GM21447 (cell line): ENCODE data around the gene HDAC4.

Source experiments
- ATAC-seq: cut with Tn5 transposase; IDR thresholded peaks from one replicate; pipeline ENCODE4 v1.9.1; 2021; ENCODE audit not compliant: unreplicated experiment

HDAC4 gene

DNA sequence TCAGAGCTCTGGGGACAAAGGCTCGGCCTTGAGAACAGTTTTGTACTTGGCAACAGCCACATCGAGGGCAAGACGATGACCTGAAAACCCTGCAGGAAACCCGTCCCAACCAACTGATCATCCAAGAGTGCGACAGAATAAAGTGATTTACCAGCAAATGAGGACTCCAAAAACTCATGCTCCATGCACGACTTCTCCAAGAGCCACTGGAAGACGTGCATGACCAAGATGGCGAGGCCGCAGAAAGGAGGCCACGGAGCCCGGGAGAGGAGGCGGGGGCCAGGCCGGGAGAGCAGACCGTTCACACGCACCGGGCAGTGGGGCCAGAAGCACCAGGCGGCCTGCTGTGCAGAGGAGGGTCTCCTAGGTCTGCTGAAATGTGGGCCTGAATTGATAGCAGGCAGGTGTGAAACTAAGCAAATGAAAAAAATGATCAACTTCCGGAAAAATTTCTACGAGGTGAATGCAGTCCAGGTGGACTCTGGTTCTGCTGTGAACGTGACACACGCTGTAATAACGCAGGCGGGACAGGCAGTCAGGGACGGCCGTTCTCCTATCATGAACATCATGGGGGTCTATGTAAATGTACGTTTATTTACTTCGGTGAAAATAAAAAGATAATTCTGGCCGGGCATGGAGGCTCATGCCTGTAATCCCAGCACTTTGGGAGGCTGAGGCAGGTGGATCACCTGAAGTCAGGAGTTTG is 252.2 kb downstream of the HDAC4 start:
- ATAC-seq = no peak

DNA sequence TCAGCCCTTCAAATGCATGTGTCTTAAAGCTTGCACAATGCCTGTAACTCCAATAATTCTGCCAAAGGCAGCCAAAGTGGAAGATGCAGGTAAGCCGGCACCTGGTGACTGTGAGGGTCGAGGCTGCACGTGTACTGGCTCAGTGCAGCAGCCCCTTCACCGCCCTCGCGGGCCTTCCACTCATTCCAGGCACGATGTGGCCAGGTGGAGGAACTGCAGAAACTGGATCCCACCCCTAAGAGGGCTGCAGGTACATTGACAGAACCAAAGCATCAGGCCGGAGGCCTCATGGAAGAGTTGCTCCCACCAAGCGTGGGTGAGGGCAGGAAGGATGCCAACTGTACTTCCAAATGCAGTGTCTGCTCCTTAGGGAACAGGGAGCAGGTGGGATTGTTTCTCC is 253.4 kb downstream of the HDAC4 start:
- ATAC-seq = no peak

DNA sequence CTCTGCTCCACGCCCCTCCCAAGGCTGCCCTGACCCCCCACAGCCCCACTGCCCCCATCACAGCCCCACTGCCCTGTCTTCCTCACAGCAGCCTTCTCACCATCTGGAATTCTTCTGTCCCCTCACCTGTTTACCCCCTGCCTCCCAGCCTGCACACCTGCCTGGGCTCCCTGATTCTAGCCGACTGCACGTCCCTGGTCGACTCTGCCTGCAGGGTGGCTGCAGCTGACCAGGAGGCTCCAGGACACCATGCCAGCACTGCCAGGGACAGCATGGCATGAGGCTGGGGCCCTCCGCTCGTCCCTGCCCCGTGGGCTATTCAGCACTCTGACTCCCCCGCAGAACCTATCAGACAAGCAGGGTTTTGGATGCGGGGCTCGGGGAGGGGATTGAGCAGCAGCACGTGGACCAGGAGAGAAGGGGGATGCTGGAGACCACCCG is 254.1 kb downstream of the HDAC4 start:
- no peak for ATAC-seq

GRCh38 chr2:239146011-239146641 is 254.7 kb downstream of the HDAC4 start:
- ATAC-seq = no peak

DNA sequence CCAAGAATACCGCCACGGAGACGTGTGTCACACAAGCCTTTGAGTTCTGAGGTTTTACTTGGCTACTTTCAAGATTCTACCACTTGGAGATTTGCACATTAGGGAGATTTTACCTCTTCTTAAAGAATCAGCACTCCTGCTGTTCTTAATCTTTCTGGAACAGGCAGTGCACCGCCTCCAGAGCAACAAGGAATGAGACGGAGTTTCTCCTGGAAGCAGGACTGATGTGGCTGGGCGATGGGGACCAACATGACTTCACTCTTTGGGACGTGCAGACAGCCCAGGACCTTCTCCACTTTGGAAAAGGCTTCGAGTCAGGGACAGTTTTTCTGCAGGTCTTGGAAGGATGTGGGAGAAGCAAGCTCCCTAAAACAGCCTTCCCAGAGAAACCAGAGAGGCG is 255.2 kb downstream of the HDAC4 start:
- no peak for ATAC-seq

GRCh38 chr2:239145106-239145505 is 255.7 kb downstream of the HDAC4 start:
- ATAC-seq = no peak

- no peak for ATAC-seq
These were observed 256.2 kb downstream of the HDAC4 start for GRCh38 chr2:239144713-239144999.

DNA sequence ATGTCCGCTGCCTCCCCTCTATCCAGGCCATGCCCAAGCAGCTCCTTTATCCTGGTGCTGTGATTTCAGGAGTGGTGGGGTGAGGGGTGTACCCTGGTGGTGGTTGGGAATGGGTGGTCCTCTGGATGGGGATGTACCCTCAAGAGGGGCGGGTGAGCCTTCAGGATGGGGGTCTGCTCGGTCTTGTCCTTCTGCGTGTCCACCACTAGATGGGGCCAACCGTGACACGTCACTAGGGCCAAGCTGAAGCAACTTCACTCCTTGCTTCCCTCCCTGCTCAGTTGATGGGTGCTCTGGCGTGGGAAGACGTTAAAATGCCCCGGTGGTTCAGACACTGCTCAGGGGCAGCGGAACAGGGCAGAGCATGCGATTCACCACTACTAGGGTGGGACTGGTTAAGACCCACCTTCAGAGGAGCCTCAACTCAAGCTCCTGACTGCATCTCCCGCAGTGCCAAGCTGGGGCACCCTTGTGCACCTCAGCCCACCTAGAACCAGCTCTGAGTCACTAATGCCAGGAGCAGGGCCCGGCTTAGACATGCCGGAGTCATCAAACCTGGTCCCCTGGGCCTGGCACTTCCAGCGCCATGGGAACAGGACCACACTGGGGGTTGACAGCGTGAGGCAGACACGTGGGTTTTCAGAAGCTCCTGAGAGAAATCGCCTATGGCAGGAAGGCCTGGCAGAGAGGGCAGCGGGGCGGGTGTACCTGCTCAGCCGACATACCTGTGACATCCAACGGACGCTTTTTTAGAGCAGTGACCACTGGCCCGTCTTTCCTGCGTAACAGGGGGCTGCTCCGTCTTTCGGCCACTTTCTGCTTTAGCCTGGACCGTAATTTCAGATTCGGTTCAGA is 256.7 kb downstream of the HDAC4 start:
- ATAC-seq = no peak

DNA sequence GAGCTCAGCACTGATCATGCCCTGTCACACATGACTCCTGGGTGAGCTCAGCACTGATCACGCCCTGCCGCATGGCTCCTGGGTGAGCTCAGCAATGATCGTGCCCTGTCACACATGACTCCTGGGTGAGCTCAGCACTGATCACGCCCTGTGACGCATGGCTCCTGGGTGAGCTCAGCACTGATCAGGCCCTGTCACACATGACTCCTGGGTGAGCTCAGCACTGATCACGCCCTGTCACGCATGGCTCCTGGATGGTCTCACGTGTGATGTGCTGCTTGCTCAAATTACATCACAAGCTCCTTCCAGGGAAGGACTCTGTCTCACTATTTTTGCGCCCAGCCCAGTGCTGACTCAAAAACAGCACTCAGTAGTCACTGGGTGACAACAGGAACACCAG is 258.0 kb downstream of the HDAC4 start:
- ATAC-seq = no peak

- ATAC-seq = no peak
These were observed 258.5 kb downstream of the HDAC4 start for GRCh38 chr2:239142296-239142695.

- no peak for ATAC-seq
These were observed 259.6 kb downstream of the HDAC4 start for GRCh38 chr2:239141021-239141760.

GRCh38 chr2:239140346-239141020 is 260.3 kb downstream of the HDAC4 start:
- no peak for ATAC-seq

GRCh38 chr2:239139566-239139965 is 261.3 kb downstream of the HDAC4 start:
- no peak for ATAC-seq

DNA sequence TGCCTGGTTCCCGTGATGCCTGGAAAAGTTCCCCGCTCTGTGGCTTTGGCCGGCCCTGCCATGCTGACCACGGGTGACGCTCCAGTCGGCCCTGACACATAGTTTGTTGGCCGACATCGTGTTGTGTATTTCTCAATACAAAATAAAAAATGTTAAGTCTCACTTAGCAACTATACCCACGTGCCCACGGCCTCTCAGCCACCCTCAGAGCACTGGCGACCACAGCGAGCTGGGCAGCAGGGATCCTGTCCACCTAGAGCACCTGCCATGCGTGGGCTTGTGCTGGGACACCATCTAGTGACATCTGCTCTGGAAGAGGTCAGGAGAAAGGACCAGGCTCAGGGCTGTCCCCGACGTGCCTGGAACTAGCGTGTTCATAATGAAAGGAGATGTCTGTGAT is 261.7 kb downstream of the HDAC4 start:
- no peak for ATAC-seq

- no peak for ATAC-seq
These were observed 262.2 kb downstream of the HDAC4 start for GRCh38 chr2:239138610-239139009.

GRCh38 chr2:239137898-239138283 is 262.9 kb downstream of the HDAC4 start:
- no peak for ATAC-seq

GRCh38 chr2:239137165-239137897 is 263.5 kb downstream of the HDAC4 start:
- no peak for ATAC-seq

DNA sequence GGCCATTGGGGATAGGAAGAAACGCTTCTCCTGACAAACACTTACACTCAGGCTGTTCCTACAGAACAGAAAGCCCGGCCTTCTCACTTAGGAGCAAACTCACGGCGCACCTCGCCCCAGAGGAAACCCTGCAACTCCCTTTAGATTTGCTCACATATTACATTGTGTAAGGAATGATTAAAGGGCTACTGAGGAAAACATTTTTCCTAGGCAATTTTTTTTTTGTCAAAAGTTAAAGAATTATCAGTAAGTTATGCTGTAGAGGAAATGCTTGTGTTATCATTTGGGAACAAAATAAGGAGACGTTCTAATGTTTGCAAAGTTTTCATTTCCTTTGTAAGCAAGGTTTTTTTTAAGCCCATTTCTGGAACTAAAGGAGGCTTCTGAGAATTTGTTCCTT is 264.1 kb downstream of the HDAC4 start:
- ATAC-seq = no peak

- no peak for ATAC-seq
These were observed 264.6 kb downstream of the HDAC4 start for GRCh38 chr2:239136203-239136602.

GRCh38 chr2:239135531-239135930 is 265.3 kb downstream of the HDAC4 start:
- ATAC-seq = no peak
